Measurements from ENCODE around the gene CEP70.
"Not testable (repeated sequence)": the region's sequence is repeated elsewhere in the genome, so short reads cannot be mapped to it uniquely, and the experiment has no call there.

CEP70 gene

DNA sequence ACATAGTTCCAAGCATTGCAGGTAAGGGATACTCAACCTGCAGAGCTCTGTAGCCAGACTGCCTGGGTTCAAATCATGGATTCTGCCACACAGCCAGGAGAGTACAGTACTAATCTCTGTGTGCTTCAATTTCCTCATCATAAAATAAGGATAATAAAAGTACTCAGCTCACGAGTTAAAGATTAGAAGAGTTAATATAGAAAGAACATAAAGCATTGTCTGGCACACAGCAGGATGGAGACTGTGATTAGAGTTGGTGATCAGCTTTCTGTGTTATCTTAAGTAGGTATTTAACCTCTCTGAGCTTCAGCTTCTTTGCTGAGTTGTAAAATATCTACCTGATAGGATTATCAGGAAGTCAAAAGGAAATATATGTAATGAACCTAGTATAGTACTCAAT lies 2.7 kb downstream of the CEP70 start:
- no peak for DNase-seq

- DNase-seq = no peak
Measured at GRCh38 chr3:138588445-138588844, 5.6 kb downstream of the CEP70 start.

- no peak for DNase-seq
Measured at GRCh38 chr3:138587374-138587773, 6.7 kb downstream of the CEP70 start.

DNA sequence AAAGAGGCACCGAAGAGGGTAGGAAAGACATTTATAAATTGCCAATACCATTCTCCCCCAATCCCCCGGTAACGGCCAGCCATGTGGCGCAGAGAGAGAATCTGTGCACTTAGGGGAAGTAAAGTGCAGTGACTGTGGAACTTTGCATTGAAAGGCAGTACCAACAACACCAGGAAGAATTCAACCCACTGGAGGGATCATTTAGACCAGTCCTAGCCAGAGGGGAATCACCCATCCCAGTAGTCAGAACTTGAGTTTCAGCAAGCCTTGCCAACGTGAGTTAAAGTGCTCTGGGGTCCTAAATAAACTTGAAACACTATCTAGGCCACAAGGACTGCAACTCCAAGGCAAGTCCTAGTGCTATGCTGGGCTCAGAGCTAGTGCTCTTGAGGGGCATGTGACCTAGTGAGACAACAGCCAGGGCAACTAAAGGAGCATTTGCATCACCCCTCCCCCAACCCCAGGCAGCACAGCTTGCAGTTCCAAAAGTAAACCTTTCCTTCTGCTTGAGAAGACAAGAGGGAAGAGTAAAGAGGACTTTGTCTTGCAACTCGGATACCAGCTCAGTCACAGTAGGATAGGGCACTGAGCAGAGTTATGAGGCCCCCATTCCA lies 15.0 kb downstream of the CEP70 start:
- no peak for DNase-seq

DNA sequence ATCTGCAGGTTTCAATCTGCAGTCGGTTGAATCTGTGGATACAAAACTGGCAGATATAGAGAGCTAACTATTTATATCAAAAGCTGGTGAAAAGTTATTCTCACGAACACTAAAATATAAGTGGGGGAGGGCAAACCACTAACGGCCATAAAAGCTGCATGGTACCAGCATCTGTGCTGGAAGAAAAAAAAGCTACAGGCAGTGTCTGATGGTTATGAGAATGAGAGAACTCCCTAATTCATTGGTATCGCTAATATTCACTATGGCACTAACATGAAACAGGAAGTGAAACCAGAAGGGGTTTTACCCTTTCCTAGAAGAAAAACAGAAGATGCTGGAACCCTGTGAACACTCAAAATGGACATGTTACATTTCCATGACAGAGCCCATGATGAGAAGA lies 15.9 kb downstream of the CEP70 start:
- DNase-seq = no peak

DNA sequence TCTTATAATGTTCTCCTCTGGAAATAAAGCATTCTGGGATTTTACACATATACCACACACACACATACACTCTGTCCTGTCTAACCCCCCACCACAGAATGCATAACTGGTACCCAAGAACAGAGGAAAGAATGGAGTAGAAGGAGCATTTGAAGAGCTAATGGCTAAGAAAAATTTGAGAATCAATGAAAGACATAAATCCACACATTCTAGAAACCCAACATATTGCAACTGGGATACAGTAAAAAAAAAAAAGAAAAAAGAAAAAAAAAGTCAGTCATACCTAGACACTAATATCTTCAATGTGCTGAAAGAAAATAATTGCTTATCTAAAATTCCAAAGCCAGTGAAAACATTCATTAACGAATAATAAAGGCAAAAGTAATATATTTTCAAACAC lies 20.9 kb downstream of the CEP70 start:
- no peak for DNase-seq

DNA sequence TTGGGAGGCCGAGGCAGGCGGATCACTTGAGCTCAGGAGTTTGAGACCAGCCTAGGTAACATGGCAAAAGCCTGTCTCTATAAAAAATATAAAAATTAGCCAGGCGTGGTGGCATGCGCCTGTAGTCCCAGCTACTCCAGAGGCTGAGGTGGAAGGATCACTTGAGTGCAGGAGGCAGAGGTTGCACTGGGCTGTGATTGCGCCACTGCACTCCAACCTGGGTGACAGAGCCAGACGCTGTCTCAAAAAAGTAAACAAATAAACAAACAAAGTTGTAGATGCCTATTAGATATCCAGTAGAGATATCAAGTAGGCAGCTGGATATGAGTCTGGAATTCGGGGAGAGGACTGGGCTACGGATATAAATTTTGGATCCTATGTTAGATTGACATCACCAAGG lies 24.4 kb downstream of the CEP70 start:
- DNase-seq = not testable (repeated sequence)

DNA sequence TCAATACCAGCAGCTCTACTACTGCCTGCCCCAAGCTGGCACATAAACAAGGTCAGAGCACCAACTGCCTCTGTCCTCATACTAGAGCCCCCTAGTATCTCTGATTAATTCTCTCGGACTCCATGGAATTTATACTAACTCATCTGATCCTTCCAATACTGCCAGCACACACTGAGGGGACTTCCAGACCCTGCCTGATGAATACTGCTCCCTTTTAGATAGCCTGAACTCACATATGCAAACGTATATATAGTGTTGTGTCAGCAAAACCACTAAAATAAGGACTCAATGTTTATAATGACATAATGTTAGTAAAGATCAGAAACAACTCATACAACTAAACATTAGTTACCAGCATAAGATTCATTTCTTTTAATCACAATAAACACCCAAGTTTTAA lies 25.0 kb downstream of the CEP70 start:
- no peak for DNase-seq

DNA sequence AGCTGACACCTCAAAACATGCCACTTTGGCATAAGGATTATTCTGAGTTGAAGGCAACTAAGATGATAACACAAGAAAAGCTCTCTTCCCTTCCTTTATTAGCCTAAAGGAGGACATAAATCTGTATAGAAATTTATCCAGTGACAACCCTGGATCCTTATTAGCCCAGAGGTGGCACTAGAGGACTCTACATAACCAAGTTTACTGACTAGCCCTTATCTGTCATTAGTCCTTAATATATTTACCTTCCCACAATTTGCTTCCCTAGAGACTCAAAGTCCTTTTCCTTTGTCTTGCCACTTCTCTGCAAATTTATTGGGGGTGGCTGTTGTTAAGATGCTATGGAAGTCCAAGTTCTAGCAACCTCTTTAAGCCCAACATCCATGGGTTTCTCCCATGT lies 26.7 kb downstream of the CEP70 start:
- DNase-seq = no peak

GRCh38 chr3:138566293-138566692 lies 27.8 kb downstream of the CEP70 start:
- DNase-seq = not testable (repeated sequence)

- not testable (repeated sequence) for DNase-seq
Measured at GRCh38 chr3:138562902-138563301, 31.2 kb downstream of the CEP70 start.

- no peak for DNase-seq
Measured at GRCh38 chr3:138560501-138560900, 33.6 kb downstream of the CEP70 start.

- DNase-seq = no peak
Measured at GRCh38 chr3:138559134-138559533, 34.9 kb downstream of the CEP70 start.

DNA sequence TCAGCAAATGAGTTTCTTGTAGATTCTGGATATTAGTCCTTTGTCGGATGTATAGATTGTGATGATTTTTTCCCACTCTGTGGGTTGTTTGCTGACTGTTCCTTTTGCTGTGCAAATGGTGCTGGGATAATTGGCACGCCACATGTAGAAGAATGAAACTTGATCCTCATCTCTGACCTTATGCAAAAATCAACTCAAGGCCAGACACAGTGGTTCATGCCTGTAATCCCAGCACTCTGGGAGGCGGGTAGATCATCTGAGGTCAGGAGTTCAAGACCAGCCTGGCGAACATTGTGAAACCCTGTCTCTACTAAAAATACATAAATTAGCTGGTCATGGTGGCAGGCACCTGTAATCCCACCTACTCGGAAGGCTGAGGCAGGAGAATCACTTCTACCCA lies 39.3 kb downstream of the CEP70 start:
- DNase-seq = not testable (repeated sequence)

DNA sequence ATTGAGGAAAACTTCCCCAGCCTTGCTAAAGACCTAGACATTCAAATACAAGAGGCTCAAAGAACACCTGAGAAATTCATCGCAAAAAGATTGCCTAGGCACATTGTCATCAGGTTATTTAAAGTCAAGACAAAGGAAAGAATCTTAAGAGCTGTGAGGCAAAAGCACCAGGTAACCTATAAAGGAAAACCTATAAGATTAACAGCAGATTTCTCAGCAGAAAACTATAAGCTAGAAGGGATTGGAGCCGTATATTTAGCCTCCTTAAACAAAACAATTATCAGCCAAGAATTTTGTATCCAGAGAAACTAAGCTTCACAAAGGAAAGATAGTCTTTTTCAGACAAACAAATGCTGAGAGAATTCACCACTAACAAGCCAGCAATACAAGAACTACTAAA lies 43.1 kb downstream of the CEP70 start:
- DNase-seq = not testable (repeated sequence)

DNA sequence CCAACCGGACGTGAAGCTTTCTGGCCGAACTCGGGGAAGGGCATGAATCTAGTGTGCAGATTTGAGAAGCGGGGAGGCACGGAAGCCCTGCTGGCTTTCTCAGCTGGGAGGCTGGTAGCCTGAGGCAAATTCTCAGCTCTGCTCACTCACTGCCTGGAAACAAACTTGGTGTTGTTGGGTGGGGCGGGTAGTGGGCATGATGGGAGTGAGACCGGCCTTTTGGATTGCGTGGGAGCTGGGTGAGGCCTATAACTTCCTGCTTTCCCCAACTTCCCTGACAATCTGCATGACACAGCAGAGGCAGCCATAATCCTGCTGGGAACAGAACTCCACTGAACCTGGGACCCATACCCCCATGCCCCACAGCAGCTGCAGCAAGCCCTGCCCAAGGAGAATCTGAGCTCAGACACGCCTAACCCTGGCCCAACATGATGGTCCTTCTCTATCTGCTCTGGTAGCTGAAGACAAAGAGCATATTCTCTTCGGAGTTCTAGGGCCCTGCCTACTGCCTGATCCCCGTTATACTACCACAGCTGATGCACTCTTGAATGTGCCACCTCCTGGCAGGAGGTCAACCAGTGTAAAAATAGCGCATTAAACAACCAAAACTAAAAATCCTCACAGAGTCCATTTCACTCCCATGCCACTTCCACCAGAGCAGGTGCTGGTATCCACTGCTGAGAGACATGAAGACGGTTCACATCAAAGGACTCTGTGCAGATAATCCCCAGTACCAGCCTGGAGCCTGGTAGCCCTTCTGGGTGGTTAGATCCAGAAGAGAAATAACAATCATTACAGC lies 44.7 kb downstream of the CEP70 start:
- no peak for DNase-seq

- no peak for DNase-seq
Measured at GRCh38 chr3:138547342-138547975, 46.6 kb downstream of the CEP70 start.

GRCh38 chr3:138544546-138544945 lies 49.5 kb downstream of the CEP70 start:
- DNase-seq = no peak

GRCh38 chr3:138542977-138543376 lies 51.1 kb downstream of the CEP70 start:
- no peak for DNase-seq

DNA sequence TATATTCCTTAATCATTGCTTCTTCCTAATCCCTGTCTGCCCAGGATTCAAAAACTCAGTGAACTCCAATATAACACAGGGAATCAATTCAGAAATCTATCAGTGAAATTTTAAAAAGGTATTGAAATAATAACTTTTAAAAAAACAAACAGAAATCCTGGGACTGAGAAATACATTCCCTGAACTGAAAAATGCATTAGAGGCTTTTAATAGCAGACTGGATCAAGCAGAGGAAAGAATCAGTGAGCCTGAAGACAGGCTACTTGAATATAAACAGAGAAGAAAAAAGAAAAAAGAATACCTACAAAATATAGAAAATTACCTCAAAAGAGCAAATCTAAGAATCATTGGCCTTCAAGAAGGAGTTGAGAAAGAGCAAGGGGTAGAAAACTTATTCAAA lies 54.7 kb downstream of the CEP70 start:
- DNase-seq = no peak

DNA sequence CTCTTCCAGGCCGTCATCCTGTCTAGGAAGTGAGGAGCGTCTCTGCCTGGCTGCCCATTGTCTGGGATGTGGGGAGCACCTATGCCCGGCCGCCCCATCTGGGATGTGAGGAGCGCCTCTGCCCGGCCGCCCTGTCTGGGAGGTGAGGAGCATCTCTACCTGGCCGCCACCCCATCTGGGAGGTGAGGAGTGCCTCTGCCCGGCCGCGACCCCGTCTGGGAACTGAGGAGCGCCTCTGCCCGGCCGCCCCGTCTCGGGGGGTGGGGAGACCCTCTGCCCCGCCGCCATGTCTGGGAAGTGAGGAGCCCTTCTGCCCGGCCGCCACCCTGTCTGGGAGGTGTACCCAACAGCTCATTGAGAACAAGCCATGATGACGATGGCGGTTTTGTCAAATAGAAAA lies 72.6 kb downstream of the CEP70 start:
- DNase-seq = not testable (repeated sequence)

GRCh38 chr3:138513090-138513843 lies 80.8 kb downstream of the CEP70 start:
- no peak for DNase-seq

DNA sequence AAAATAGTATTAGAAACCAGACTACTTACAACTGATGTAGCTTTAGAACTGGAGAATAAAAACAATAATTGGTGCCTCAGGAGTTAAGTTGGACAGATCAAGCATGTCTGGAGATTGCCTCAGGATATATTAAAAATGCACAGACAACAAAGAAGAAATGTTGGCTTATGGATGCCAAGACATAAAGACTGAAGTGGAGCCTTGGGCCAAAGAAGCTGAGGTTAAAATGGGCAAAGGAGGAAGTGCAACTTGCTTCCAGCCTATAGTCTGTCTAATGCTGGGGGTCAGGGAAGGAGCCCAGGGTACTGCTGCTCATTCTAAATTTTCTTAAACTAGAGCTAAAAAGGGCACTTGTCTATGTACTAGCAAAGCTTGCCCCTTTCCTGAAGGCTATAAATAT lies 82.1 kb downstream of the CEP70 start:
- no peak for DNase-seq

DNA sequence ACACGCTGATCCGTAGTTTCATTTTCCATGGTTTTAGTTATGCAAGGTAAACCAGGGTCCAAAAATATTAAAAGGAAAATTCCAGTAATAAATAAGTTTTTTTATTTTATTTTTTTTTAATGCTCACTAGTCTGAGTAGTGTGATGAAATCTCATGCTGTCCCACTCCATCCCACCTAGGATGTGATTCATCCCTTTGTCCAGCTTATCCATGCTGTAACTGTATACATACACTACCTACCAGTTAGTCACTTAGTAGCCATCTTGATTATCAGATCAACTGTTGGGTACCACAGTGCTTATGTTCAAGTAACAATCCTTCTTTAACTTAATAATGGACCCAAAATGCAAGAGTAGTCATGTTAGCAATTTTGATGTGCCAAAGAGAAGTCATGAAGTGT lies 84.5 kb downstream of the CEP70 start:
- DNase-seq = no peak

All from NCI-H2107 (cell line).